ENCODE results near the gene FBXL15. TPM values are rescaled to one million over a fixed set of nuclear protein-coding genes. Genes with fewer than 3 reads are reported as not detected.
"Not testable (repeated sequence)": the region's sequence is repeated elsewhere in the genome, so short reads cannot be mapped to it uniquely, and the experiment has no call there.

The FBXL15 gene
- total RNA-seq, 1 donor from 2014 or later, result 20.2 TPM

DNA sequence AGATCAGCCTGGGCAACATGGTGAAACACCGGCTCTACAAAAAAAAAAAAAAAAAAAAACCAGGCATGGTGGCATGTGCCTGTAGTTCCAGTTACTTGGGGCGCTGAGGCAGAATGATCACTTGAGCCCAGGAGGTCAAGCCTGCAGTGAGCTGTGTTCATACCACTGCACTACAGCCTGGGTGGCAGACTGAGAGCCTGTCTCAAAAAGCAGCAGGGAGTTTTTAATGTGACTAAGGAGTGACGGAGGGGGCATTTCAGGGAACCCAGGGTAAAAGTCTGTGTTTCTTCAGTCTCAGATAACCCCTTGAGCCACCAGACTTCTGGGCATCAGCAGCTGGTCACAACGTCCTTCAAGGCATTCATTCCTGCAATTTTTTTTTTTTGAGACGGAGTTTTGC lies 32.9 kb downstream of the FBXL15 start:
- no peak for DNase-seq (ENCODE audit: low spot score)

DNA sequence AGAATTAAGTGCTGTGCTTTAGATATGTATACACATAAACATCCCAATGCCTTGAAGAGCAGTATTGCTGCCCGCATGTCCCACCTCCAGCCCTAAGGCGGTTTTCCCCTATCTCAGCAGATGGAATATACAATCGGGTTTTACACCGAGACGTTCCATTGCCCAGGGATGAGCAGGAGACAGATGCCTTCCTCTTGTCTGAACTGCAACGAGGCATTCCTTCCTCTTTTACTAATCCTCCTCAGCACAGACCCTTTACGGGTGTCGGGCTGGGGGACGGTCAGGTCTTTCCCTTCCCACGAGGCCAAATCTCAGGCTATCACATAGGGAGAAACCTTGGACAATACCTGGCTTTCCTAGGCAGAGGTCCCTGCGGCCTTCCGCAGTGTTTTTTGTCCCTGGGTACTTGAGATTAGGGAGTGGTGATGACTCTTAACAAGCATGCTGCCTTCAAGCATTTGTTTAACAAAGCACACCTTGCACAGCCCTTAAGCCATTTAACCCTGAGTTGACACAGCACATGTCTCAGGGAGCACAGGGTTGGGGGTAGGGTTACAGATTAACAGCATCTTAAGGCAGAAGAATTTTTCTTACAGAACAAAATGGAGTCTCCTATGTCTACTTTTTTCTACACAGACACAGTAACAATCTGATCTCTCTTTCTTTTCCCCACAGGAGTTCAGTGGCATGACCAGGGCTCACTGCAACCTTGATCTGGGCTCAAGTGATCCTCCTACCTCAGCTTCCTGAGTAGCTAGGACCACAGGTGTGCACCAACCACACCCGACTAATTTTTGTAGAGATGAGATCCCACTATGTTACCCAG lies 34.2 kb downstream of the FBXL15 start:
- not testable (repeated sequence) for DNase-seq (ENCODE audit: low spot score)

DNA sequence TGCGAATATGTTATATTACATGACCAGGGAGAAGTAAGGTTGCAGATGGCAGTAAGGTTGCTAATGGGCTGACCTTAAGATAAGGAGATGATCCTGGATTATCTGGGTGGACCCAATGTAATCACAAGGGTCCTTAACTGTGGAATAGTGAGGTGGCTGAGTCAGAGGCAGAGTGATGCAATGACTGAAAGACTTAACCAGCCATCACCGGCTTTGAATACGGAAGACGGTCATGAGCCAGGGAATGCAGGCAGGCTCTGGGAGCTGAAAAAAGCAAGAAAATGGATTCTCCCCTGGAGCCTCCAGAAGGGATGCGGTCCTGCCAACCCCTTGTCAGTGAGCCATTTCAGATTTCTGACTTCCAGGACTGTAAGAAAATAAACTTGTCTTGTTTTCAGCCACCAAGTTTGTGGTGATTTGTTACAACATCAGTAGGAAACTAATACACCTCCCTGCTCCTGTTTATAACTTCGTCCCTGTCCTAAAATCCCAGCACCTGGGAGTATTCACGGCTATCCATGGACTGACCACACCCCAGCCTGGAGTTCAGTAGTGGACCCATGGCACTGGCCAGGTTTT lies 35.3 kb downstream of the FBXL15 start:
- peak; percentile 86 for DNase-seq (ENCODE audit: low spot score)

DNA sequence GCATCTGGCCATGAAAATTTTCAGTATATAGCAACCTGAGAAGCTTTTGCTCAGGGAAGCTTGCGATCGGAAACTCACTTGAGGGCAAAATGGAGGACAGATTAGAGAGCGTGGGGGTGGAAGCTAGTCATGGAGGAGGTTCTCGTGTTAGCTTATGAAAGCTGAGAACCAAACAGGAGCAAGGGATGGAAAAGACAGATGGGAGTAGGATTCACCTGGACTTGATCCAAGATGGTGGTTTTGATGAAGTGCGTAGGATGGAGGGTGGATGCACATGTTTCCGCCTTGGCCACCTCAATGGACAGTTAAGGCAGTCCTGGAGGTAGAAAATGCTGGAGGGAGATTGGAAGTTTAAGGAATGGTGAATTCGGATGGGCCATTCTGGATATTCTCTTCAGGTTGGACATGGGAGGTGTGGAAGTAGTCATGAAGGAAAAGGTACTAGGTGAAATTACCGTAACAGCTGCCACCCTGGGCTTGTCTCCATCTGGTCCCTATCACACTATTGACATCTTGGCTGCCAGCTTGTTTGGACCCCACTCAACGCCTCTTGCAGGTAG lies 37.0 kb downstream of the FBXL15 start:
- DNase-seq (ENCODE audit: low spot score), result no peak

DNA sequence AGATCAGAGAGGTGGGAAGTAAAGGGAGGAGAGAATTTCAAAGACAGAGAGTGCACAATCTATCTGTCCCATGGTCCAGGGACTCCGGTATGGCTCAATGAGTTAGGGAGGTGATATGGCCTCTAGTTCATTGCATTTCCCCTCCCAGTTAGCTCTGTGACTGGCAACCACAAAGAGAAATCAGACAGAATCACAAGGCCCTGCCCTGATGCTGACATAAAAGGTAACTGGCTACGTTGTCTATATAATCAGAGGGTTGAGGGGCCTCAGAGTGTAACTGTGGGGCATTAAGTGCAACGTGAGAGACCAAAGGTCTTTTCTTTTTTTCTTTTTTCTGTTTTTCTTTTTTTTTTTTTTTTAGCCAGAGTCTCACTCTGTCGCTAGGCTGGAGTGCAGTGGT lies 38.0 kb downstream of the FBXL15 start:
- DNase-seq (ENCODE audit: low spot score), result no peak

DNA sequence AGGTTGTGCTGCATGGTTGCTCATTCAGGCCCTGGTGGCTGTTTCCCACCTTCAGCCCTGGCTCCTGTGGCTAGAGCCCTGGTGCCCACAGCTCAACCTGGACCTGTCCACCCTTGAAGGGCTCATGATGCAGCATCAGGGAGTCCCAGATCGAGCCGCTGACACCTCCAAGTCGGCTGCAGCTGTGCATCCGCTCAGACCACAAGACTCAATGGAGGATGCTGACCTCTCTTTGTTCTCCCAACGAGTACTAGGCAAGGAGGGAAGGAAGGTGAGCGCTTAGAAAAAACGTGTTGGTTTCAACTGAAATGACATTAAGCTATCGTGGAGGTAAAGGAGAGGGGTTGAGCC lies 40.2 kb downstream of the FBXL15 start:
- DNase-seq (ENCODE audit: low spot score), result no peak

DNA sequence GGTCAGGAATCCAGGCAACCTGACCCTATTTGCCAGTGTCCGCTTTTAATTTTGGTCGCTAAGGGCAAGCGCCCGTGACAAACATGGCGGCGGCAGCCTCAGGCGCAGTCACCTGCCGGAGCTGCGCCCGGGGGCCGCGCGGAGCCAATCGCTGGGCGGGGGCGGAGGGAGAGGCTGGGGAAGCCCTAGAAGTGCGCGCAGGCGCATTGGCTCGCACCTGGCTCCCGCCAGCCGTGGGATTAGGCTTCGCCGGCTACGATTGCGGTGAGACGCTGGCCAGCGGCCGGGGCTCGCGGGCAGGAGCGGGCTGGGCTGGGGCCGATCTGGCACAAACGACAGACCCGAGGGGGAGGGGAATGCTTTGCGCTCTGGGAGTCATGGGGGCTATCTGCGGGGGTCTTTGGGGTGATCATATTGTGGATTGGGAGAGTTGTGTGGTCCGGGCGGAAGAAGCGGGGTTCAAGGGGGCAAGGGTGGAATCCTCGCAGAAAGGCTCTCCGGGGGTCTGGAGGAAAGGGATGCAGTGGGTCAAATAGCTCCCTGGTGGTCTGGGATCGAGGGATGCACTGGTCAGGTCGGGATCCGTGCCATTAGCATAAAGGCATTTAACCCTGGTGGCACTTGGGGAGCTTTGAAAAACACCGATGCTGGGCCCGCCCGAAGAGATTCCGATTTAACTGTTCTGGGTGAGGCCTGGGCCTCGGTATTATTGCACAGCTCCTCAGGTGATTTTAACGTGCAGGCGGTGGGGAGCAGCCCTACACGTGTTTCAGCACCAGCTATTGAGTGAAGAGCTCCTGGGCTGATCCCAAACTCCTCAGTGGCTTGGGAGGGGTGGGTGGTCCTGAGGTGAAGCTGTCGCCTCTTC lies 40.8 kb downstream of the FBXL15 start:
- DNase-seq (ENCODE audit: low spot score), result peak; percentile 82

DNA sequence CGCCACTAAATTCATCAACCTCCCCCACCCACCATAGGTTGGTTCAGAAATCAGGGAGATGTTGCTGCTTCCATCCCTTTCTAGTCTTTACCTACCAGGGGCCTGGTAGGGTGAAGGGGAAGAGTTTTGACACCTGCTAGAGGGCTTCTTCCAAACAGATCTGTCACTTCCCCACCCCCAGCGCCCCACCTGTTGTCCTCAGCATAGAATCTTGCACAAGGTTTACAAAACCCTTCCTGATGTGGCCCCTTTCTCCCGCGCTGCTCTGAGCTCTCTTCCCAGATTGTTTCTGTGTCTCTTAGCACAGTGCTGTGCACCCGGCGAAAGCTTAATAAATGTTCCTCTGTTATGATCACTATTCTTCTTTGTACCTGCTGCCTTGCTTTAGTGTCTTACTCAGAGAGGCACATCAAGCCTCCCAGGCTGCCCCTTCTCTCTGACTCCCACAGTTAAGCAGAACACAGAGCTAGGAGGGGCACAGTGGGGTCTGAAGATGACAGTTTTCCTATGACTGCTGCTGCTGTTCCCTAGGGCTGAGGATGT lies 41.9 kb downstream of the FBXL15 start:
- DNase-seq (ENCODE audit: low spot score), result no peak

DNA sequence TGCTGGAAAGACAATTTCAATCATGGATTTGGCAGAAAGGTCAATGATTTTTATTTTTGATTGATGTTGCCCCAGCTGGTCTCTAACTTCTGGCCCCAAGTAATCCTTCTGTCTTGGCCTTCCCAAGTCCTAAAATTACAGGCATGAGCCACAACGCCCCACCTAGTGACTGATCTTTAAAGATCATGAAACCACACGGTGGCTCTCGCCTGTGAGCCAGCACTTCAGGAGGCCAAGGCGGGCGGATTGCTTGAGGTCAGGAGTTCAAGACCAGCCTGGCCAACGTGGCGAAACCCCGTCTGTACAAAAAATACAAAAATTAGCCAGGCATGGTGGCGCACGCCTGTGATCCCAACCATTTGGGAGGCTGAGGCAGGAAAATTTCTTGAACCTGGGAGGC lies 43.3 kb downstream of the FBXL15 start:
- DNase-seq (ENCODE audit: low spot score), result no peak

DNA sequence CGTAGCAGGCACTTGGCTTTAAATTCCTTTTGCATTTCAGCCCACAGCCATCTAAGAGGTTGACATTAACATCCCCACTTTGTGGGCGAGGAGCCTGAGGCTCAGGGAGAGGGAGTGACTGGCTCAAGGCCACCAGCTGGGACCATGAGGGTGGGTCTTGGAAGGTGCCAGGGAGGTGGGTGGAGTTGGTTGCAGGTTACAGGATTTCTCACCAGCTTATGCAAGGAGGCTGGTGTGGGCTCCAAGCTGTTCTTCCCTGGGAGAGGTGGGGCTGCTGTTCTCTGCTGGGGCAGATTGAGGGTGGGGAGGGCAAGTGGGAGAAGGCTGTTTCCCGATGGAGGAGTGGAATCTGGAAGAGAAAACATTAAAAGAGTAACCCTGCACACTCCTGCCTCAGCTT lies 44.8 kb downstream of the FBXL15 start:
- DNase-seq (ENCODE audit: low spot score), result no peak

DNA sequence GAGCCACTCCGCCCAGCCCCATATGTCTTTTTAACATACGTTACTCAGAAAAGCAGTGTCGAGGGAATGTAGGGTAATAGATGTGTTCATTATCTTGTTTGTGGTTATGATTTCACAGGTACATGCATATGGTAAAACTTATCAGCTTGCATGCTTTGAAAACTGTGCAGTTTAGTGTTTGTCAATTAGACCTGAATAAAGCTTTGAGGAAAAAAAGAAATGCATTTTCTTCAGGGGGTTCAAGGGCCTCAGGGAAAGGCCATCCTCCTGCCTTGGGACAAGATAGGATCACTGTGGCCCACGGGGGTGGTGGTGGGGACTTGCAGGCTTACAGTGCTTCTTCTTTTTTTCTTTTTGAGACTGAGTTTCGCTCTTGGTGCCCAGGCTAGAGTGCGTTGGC lies 46.7 kb downstream of the FBXL15 start:
- DNase-seq (ENCODE audit: low spot score), result no peak

DNA sequence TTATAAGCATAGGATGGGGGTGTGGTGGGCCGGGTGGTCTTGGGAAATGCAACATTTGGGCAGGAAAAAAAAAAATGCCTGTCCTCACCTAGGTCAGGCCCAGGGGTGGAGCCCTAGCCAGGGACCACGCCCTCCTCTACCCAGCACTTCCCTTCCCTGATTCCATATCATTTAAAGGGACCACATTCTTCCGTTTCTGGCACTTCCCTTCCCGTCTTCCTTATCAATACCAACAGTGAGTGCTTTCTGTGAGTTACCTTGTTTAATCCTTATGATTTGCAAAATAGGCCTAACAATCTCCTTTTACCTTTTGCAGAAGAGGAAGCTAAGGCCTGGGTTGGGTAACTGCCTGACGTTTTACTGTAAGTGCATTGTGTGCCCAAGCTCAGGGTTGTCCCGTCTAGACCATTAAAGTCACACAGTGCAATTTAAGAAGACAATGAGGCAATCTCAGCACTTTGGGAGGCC lies 47.4 kb downstream of the FBXL15 start:
- no peak for DNase-seq (ENCODE audit: low spot score)

DNA sequence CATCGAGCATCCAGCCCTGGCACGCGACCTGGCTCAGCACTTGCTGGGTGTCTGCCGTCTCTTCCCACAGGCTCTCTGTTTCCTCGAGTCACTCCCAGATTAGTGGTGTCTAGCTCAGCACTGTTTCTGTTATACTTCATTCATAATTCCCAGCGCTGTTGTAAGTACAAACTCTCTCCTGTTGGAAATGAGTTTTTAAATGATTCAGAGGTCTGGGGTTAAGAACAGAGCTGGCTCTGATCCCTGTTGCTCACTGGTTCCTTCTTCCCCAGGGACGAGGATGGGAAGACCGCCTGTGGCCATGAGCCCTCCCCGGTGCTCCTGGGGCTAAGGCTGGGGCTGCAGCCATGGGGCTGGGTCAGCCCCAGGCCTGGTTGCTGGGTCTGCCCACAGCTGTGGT lies 48.0 kb downstream of the FBXL15 start:
- DNase-seq (ENCODE audit: low spot score), result peak; percentile 77

DNA sequence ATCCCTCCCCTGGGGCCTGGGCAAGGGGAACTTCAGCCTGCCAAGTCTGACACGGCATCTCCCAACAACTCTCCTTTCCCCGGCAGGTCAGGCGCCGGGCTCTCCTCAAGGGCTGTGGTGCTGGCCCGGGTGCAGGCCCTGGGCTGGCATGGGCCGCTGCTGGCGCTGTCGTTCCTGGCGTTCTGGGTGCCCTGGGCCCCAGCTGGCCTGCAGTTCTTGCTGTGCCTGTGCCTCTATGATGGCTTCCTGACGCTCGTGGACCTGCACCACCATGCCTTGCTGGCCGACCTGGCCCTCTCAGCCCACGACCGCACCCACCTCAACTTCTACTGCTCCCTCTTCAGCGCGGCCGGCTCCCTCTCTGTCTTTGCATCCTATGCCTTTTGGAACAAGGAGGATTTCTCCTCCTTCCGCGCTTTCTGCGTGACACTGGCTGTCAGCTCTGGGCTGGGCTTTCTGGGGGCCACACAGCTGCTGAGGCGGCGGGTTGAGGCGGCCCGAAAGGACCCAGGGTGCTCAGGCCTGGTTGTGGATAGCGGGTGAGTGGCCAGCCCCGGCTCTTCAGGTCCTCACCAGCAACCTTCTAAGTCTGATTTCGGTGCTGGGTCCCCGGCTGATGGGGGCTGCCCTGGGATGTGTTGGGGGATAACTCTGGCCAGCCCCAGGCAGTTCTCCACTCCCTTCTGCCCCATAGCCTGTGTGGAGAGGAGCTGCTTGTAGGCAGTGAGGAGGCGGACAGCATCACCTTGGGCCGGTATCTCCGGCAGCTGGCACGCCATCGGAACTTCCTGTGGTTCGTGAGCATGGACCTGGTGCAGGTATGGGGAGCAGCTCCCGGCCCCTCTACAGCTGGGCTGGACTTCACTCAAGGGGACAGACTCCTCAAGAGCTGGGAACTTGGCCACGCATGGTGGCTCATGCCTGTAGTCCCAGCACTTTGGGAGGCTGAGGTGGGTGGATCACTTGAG lies 50.2 kb downstream of the FBXL15 start:
- DNase-seq (ENCODE audit: low spot score), result no peak

Other genes with a start within 250 kb of the FBXL15 start
- not detected for gene ELOVL3, start 194.5 kb upstream of the FBXL15 start, total RNA-seq (ENCODE audit: insufficient read depth, low replicate concordance)
- gene PITX3, start 179.3 kb upstream of the FBXL15 start, total RNA-seq (ENCODE audit: insufficient read depth, low replicate concordance), result not detected
- gene GBF1, start 175.3 kb upstream of the FBXL15 start, total RNA-seq (ENCODE audit: insufficient read depth, low replicate concordance), result 17.1 TPM
- gene NFKB2, start 25.1 kb upstream of the FBXL15 start, total RNA-seq (ENCODE audit: insufficient read depth, low replicate concordance), result 13.5 TPM
- 11.6 TPM for gene PSD, start 2.1 kb upstream of the FBXL15 start, total RNA-seq (ENCODE audit: insufficient read depth, low replicate concordance)
- 22.9 TPM for gene CUEDC2, start 11.7 kb downstream of the FBXL15 start, total RNA-seq (ENCODE audit: insufficient read depth, low replicate concordance)
- gene C10orf95, start 30.7 kb downstream of the FBXL15 start, total RNA-seq (ENCODE audit: insufficient read depth, low replicate concordance), result not detected
- gene ACTR1A, start 81.9 kb downstream of the FBXL15 start, total RNA-seq (ENCODE audit: insufficient read depth, low replicate concordance), result 42.1 TPM
- 5.5 TPM for gene SUFU, start 83.1 kb downstream of the FBXL15 start, total RNA-seq (ENCODE audit: insufficient read depth, low replicate concordance)
- 31.3 TPM for gene TRIM8, start 223.6 kb downstream of the FBXL15 start, total RNA-seq (ENCODE audit: insufficient read depth, low replicate concordance)

Data from umbilical cord (tissue), 2 donors.